Fibroblast of lung (primary cell): Measurements from ENCODE around the gene ZSWIM2. TPM values are rescaled to one million over a fixed set of nuclear protein-coding genes. Genes with fewer than 3 reads are reported as not detected.
A peak's percentile ranks its signal among the peaks of the same experiment; 100 is the strongest.

ENCODE experiments used
- DNase-seq, 2 donors: peaks; one replicate each; pipeline versions ENCODE4 v3.0.0 to v3.0.0-alpha.2; 2010; ENCODE audit warnings: low read depth in 2 of 2
- H2AFZ ChIP-seq: 2 replicates; pipeline ENCODE4 v1.5.1; 2012; ENCODE audit warnings: low read length, control low read depth, inconsistent platforms
- H3K27ac ChIP-seq: 2 replicates; pipeline ENCODE4 v1.5.1; 2011; ENCODE audit warnings: low read length, control low read depth; ENCODE audit not compliant: insufficient read depth
- H3K27me3 ChIP-seq: 2 replicates; pipeline ENCODE4 v1.5.1; 2011; ENCODE audit warnings: mild to moderate bottlenecking, low read length; ENCODE audit not compliant: control insufficient read depth, insufficient read depth
- H3K36me3 ChIP-seq: 2 replicates; pipeline ENCODE4 v1.5.1; 2011; ENCODE audit warnings: low read length; ENCODE audit not compliant: control insufficient read depth, insufficient read depth
- H3K4me1 ChIP-seq: 2 replicates; pipeline ENCODE4 v1.5.1; 2011; ENCODE audit warnings: low read length; ENCODE audit not compliant: control insufficient read depth, insufficient read depth; ENCODE audit errors: extremely low read depth
- H3K4me2 ChIP-seq: 2 replicates; pipeline ENCODE4 v1.5.1; 2011; ENCODE audit warnings: low read length, control low read depth; ENCODE audit not compliant: insufficient read depth; ENCODE audit errors: extremely low read depth
- H3K4me3 ChIP-seq, 4 experiments: fragments of 200-600 bp in 1 of 4; sonication (generic) in 1 of 4; replicated peaks in 1 of 4; 2 replicates each; pipeline ENCODE4 v1.5.1; 2011 to 2016; ENCODE audit warnings: low read length in 4 of 4, low read depth in 3 of 4, mild to moderate bottlenecking in 3 of 4, control low read depth in 2 of 4, inconsistent platforms in 1 of 4, mixed read lengths in 1 of 4; ENCODE audit not compliant: insufficient read depth in 1 of 4; ENCODE audit errors: control extremely low read depth in 1 of 4
- H3K79me2 ChIP-seq: 2 replicates; pipeline ENCODE4 v1.5.1; 2012; ENCODE audit warnings: mild to moderate bottlenecking, low read length, inconsistent platforms; ENCODE audit not compliant: control insufficient read depth, insufficient read depth
- H3K9ac ChIP-seq: 2 replicates; pipeline ENCODE4 v1.5.1; 2011; ENCODE audit warnings: mild to moderate bottlenecking, low read length, control low read depth; ENCODE audit not compliant: insufficient read depth
- H3K9me3 ChIP-seq: 2 replicates; pipeline ENCODE4 v1.5.1; 2012; ENCODE audit warnings: low read depth, low read length; ENCODE audit not compliant: control insufficient read depth, insufficient read depth
- H4K20me1 ChIP-seq: 2 replicates; pipeline ENCODE4 v1.5.1; 2011; ENCODE audit warnings: low read length; ENCODE audit not compliant: control insufficient read depth, insufficient read depth; ENCODE audit errors: extremely low read depth
- EZH2 ChIP-seq: IDR thresholded peaks from 2 replicates; pipeline ENCODE4 v1.5.1; 2012; ENCODE audit warnings: low read length, control low read depth, mild to moderate bottlenecking; ENCODE audit errors: missing control alignments
- polyA plus RNA-seq, 2 donors: library from polyadenylated mRNA; depleted of rRNA in 1 of 2; stranded (reverse) in 1 of 2; unstranded in 1 of 2; fragments of >200 nt; gene quantifications; 2 replicates each; pipeline ENCODE4 v1.2.1, GENCODE V29; 2011 to 2012; ENCODE audit warnings: missing spikeins in 1 of 2
- total RNA-seq: library from RNA; depleted of rRNA; stranded (reverse); fragments of >200 nt; gene quantifications from 2 replicates; pipeline ENCODE4 v1.2.1, GENCODE V29; 2014
- TF ChIP-seq, protein P1 (sequence below), 2 donors: IDR thresholded peaks in 1 of 2; conservative IDR thresholded peaks in 1 of 2; 1 replicate in 1 of 2; 2 replicates in 1 of 2; pipeline ENCODE4 v1.5.1; 2011 to 2012; ENCODE audit warnings: low read length in 2 of 2, control low read depth in 1 of 2, inconsistent platforms in 1 of 2, low read depth in 1 of 2, mild to moderate bottlenecking in 1 of 2

The ZSWIM2 gene
- total and polyA plus RNA-seq, 2 donors (not counting 1 experiment from before 2014, with no cell fraction given), result under 0.01 to 0.15 TPM

DNA sequence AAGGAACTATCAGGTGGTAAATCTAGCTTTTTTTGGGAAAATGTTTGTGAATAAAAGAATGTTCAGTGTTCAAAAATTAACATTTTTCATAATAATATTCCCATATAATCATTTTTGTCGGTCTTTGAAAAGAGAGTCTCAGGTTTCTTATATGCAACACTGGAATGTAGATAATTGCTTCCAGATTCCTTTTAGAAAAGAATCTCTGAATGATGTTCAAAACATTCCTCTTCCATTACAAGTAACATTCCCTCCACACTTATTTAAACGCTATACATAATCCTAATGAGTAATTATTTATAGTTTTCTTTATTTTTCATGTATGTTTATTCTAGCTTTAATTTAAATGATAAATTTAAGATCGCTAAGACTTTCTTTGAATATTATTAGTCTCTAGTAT, 7.0 kb downstream of the ZSWIM2 start:
- no peak overlapping the region for H3K4me2 ChIP-seq
- no peak overlapping the region for H3K9ac ChIP-seq
- peak; percentile 62 to 82 for DNase-seq
- H3K27ac ChIP-seq, result no peak overlapping the region
- no peaks in the 10 kb centered on the region for H3K9me3 ChIP-seq
- TF ChIP-seq, protein P1, sequence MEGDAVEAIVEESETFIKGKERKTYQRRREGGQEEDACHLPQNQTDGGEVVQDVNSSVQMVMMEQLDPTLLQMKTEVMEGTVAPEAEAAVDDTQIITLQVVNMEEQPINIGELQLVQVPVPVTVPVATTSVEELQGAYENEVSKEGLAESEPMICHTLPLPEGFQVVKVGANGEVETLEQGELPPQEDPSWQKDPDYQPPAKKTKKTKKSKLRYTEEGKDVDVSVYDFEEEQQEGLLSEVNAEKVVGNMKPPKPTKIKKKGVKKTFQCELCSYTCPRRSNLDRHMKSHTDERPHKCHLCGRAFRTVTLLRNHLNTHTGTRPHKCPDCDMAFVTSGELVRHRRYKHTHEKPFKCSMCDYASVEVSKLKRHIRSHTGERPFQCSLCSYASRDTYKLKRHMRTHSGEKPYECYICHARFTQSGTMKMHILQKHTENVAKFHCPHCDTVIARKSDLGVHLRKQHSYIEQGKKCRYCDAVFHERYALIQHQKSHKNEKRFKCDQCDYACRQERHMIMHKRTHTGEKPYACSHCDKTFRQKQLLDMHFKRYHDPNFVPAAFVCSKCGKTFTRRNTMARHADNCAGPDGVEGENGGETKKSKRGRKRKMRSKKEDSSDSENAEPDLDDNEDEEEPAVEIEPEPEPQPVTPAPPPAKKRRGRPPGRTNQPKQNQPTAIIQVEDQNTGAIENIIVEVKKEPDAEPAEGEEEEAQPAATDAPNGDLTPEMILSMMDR (conservative IDR thresholded peaks at IDR 0.05 in 1 of 2, IDR thresholded peaks at IDR 0.05 in 1 of 2; ENCODE audit: low read depth in 1 of 2, low read length in 2 of 2), result no peak
- no peak for TF ChIP-seq EZH2
- no peaks in the 10 kb centered on the region for H3K36me3 ChIP-seq
- no peak overlapping the region for H3K4me3 ChIP-seq
- H3K79me2 ChIP-seq, result no peaks in the 10 kb centered on the region
- no peaks in the 10 kb centered on the region for H3K27me3 ChIP-seq
- no peaks in the 10 kb centered on the region for H4K20me1 ChIP-seq
- peaks cover 3% of the 10 kb centered on the region for H3K4me1 ChIP-seq
- no peak overlapping the region for H2AFZ ChIP-seq

DNA sequence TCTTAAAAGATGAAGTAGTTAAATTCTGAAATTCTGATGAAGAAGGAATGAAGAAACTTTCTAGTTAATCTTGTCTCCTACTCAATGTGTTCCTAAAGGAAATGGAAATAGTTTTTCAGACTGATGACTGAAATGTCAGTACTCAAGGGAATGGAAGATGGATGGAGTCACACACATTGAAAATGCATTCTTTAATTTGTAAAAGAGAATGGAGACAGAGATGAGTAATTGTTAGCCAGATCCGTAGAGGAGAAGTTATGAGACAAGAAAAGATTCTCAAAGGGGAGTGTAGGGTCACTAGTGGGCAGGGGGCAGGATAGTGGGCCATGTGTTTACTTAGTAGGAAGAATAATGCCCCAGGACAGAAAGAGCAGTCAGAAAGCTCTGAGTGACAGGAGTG, 13.3 kb downstream of the ZSWIM2 start:
- Histone ChIP-seq H3K36me3 (no peaks in the 10 kb centered on the region), H4K20me1 (no peaks in the 10 kb centered on the region), H3K4me1 (no peaks in the 10 kb centered on the region), H3K27me3 (no peaks in the 10 kb centered on the region), H3K9ac (no peak overlapping the region), H3K9me3 (no peaks in the 10 kb centered on the region), H3K4me2 (no peak overlapping the region), H3K4me3 (no peak overlapping the region), H2AFZ (no peak overlapping the region), H3K79me2 (no peaks in the 10 kb centered on the region), H3K27ac (no peak overlapping the region)
- no peak for TF ChIP-seq EZH2
- TF ChIP-seq, protein P1 (conservative IDR thresholded peaks at IDR 0.05 in 1 of 2, IDR thresholded peaks at IDR 0.05 in 1 of 2; ENCODE audit: low read depth in 1 of 2, low read length in 2 of 2), result no peak
- peak in 1 of 2 donors; percentile 6 for DNase-seq

DNA sequence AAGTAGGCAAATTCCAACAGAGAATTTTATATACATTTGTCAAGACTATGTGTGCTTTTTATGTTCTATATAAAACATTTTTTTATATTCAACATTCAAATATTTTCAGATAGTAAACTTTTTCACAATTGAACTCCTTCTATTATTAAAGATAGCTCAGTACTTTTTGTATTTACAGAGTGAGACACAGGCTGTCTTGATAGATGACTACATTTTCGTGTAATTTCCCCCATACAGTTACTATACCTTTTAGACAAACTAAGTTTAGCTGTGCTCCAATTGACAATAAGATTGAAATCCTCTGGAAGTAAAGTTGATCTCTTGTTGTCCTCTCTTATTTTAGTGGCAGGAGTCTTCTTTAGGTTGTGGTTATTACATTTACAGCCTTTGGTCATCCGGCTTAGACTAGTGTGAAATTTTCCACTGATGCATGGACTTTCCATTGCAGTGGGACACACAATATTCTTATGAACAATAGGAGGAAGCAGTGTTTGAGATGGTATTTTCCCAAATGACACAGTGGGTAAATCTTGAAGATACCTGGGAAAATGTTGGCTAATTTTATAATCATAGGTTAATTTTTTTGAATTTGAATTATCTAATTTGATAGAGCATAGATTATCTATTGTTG, 21.0 kb downstream of the ZSWIM2 start:
- no peaks in the 10 kb centered on the region for H3K79me2 ChIP-seq
- no peaks in the 10 kb centered on the region for H3K27me3 ChIP-seq
- no peaks in the 10 kb centered on the region for H3K9me3 ChIP-seq
- no peak overlapping the region for H3K4me2 ChIP-seq
- DNase-seq, result no peak
- no peak overlapping the region for H3K9ac ChIP-seq
- no peaks in the 10 kb centered on the region for H3K4me1 ChIP-seq
- no peak overlapping the region for H3K27ac ChIP-seq
- no peak overlapping the region for H3K4me3 ChIP-seq
- no peak for TF ChIP-seq EZH2
- TF ChIP-seq, protein P1 (conservative IDR thresholded peaks at IDR 0.05 in 1 of 2, IDR thresholded peaks at IDR 0.05 in 1 of 2; ENCODE audit: low read depth in 1 of 2, low read length in 2 of 2), result no peak
- H4K20me1 ChIP-seq, result no peaks in the 10 kb centered on the region
- H2AFZ ChIP-seq, result peak overlapping the region; percentile 21
- H3K36me3 ChIP-seq, result no peaks in the 10 kb centered on the region
